Superior temporal gyrus (tissue), 1 donor: ENCODE measurements around the gene HASPIN.

Experiments used
- DNase-seq: peaks from one replicate; pipeline ENCODE4 v3.0.0-alpha.2; 2016; ENCODE audit errors: extremely low spot score

The HASPIN gene

DNA sequence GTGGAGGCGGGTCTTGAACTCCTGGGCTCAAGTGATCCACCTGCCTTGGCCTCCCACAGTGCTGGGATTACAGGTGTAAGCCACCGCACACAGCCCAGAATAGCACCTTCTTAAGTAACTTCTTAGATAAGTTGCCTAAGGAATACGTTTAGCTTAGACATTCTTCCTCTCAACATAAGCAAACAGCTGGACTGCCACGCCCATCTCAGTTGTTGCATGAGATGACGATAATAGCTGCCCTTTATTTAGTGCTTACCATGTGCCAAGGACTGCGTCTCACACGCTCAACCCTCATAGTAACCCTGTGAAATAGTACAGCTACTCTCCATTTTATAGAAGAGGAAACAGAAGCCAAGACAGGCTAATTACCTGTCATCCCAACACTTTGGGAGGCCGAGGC is 11.8 kb downstream of the HASPIN start:
- DNase-seq, result no peak

- peak; percentile 65 for DNase-seq
These were observed 15.0 kb downstream of the HASPIN start for GRCh38 chr17:3738562-3739295.

GRCh38 chr17:3739422-3740124 is 15.9 kb downstream of the HASPIN start:
- DNase-seq, result peak; percentile 13

GRCh38 chr17:3740611-3741073 is 16.9 kb downstream of the HASPIN start:
- no peak for DNase-seq

GRCh38 chr17:3744014-3744413 is 20.3 kb downstream of the HASPIN start:
- DNase-seq, result no peak

DNA sequence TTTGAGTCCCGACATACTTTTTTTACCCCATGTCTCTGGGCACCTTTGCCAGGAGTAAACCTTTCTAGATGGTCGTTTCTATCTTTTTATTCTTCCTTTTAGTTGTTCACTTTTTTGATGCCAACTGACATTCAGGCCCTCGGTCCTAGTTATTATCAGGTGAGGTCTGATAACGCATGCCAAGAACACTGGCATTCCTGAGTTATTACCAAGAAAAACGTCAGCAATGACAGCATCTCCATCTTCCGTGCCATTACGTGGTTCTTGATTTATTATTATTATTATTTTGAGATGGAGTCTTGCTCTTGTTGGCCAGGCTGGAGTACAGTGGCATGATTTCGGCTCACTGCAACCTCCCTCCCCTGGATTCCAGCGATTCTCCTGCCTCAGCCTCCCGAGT is 21.4 kb downstream of the HASPIN start:
- no peak for DNase-seq

DNA sequence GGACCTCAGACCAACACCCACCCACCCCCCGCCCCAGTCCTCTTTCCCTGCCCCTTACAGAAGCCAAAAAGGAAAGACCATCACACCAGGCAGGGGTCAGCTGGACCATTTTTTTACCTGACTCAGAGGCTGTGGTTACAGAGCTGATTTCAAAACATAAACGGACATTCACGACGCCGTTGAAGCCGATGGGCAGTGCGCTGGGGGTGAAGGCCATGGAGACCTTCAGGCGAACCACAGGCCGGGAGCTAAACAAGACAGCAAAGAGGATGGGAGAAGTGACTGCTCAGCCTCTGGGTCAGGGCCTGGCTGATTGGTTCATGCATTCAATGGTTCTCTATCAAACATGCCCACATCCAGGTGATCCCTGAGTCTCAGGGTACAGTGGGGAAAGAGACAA is 24.1 kb downstream of the HASPIN start:
- no peak for DNase-seq

DNA sequence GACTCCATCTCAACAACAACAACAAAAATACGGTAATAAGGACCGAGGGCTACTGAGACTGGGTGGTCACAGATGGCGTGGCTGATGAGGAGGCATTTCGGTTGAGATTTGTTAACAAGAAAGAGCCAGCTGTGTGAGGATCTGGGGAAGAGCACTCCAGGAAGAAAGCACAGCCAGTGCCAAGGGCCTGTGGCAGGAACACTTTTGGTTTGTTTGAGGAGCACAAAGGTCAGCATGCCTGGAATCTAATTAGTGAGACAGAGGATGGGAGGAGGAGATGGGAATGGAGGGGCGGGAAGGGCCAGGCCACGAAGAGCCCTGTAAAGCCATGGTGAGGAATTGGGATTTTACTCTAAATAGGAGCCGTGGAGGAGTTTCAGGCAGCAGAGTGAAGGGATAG is 24.9 kb downstream of the HASPIN start:
- no peak for DNase-seq

DNA sequence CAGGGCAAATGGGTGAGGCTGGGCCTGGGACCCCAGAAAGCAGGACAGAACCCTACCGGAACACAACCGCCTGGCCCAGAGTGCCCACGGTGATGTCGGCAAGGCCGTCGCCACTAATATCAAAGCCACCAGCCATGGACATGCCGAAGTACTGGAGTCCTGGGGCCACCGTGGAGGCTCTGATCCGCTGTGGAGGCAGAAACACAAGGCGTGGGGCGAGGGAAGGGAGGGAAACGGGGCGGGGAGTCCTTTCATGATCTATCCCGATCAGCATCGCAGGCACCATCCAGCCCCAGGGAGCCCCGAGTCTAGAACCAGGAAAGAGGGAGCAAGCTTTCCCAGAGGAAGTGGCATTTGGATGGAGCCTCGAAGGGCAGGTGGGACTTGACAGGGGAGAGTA is 26.6 kb downstream of the HASPIN start:
- no peak for DNase-seq

DNA sequence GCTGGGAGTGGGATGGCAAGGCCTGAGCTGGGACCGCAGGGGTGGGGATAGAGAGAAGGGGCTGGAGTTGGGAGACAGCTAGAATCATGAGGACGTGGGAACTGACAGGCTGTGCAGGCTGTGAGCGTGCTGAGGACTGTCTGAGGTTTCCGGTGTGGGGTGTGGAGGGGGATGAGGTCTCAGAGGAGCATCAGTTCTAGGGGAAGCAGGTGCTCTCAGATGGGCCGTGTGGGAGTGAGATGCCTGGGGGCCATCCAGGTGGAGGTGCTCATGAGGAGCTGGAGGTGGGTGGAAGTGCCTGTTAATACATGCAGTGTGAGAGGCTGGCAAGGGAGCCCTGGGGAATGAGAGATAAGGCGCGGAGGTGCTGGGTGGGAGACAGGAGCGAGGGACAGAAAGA is 27.2 kb downstream of the HASPIN start:
- no peak for DNase-seq

- no peak for DNase-seq
These were observed 28.1 kb downstream of the HASPIN start for GRCh38 chr17:3751836-3752235.

GRCh38 chr17:3753624-3754023 is 29.9 kb downstream of the HASPIN start:
- DNase-seq, result no peak

DNA sequence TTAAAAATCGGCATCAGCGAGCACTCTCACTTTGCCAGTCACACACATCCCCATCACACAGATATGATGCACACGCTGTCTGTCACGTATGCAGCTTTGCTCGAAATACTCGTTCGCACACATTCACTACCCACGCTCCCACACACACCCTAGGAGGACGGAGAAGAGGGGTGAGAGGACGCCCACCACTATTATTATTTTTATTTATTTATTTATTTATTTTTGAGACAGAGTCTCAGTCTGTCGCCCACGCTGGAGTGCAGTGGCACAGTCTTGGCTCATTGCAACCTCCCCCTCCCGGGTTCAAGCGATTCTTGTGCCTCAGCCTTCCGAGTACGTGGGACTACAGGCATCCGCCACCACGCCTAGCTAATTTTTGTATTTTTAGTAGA is 30.4 kb downstream of the HASPIN start:
- no peak for DNase-seq

DNA sequence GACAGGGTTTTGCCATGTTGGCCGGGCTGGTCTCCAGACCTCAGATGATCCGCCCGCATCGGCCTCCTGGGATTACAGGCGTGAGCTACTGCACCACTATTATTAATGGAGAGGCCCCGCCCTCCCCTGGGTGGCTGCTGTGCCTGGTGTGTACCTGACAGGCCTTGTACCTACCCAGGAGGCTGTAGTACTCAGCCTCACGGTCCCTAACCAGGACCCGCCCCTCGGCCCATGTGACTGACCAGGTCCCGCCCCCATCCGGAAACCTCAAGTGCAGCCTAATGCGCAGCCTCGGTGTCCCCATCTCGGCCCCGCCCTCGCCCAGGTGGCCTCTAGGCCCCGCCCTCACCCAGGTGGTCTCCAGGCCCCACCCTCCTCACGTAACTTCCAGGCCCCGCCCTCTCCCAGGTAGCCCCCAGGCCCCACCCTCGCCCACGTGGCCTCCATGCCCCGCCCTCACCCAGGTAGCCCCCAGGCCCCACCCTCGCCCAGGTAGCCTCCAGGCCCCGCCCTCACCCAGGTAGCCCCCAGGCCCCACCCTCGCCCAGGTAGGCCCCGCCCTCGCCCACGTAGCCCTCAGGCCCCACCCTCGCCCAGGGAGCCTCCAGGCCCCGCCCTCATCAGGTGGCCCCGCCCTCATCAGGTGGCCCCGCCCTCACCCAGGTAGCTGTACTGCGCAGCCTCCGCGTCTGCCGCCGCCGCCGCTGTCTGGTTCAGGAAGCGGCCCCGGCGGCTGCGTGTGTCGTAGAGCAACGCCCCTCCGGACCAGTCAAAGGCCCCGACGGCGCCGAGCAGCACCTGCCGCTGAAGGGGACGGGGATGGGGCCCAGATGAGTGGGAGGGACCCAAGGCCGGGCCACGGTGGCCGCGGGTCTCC is 31.0 kb downstream of the HASPIN start:
- DNase-seq, result no peak

- DNase-seq, result no peak
These were observed 31.8 kb downstream of the HASPIN start for GRCh38 chr17:3755335-3756030.

DNA sequence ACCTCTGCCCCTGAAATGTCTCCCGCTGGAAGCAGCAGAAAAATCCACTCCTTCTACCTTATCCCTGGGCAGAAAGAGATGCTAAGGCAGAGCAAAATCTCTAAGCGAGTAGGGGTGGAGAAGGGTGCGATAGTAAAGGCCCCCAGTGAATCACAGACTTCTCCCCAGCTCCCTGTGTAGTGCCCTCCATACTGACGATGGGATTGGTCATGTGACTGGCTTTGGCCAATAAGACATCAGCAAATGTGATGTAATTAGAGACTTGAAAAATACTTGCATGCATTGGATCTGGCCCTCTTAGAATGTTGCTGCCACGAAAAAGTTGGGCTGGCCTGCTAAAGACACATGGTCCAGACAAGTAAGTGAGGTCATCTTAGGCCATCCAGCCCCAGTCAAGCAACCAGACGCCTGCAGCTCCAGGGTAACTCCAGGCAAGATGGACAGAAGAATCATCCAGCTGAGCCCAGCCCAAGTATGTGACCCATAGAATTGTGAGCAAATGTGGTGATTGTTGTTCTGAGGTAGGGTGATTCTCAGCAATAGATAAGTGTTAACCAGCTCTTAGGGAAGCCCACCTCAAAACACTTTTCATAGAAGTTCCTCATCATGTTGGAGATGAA is 36.0 kb downstream of the HASPIN start:
- no peak for DNase-seq

- no peak for DNase-seq
These were observed 37.6 kb downstream of the HASPIN start for GRCh38 chr17:3761036-3761917.

DNA sequence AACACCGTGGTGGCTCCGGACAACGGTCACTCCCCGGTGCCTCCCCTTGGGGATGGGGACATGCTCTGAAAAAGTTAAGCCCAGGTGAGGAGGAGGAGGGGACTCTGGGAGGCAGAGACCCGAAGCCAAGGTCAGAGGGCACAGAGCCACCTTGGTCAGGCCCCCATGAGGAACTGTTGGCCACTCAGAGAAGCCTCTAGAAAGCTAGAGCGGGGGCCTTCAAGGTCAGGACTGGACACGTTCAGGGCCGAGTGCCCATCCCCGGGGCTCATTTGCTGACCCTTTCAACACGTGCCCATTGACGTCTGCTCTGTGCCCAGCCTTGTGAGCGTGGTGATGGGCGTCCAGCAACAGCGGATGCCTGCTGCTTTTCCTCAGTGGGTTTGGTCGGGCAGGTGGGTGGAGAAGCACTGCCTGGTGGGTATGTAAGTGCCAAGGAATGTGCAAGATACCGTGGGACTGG is 38.2 kb downstream of the HASPIN start:
- DNase-seq, result no peak

DNA sequence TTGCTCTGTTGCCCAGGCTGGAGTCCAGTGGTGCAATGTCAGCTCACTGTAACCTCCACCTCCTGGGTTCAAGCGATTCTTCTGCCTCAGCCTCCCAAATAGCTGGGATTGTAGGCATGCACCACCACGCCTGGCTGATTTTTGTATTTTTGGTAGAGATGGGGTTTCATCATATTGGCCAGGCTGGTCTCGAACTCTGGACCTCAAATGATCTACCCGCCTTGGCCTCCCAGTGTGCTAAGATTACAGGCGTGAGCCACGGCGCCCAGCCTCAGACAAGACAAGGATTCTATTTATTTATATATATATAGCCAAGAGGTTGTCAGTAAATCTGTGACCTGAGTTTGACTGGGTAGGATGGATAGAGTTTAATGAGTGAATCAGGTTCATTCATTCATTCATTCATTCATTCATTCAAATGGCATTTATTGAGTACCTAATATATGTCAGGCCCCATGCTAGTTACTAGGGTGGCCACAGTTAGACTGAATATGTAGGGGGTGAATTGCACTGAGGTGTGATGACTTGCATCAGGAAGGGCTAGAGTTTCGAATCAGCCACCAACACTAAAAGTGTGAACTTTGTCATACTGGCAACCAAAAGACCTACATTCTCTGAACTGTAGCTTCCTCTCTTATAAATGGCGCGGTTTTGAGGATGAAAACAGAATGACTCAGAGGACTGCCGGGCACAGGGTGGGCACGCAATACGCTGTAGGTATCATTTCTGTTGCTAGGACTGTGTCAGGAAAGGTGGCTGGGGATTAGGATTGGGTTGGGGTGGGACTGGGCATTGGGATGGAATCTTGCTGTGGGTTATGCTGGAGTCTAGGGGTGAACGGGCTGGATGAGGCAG is 39.4 kb downstream of the HASPIN start:
- DNase-seq, result no peak
